ENCODE measurements around the gene MIAT. TPM values are rescaled to one million over a fixed set of nuclear protein-coding genes. Genes with fewer than 3 reads are reported as not detected.

The MIAT gene
- total and polyA plus RNA-seq, 2 donors (not counting 3 experiments of a cell fraction or from before 2014, with no cell fraction given), result 0.03 to 0.80 TPM

GRCh38 chr22:26700886-26701285 lies 43.5 kb downstream of the MIAT start:
- Histone ChIP-seq H3K9ac (replicated peaks; ENCODE audit: extremely low read depth, insufficient read depth, low read length) (no peak overlapping the region), H4K20me1 (replicated peaks; ENCODE audit: control insufficient read depth, extremely low read depth, insufficient read depth, low read length) (no peaks in the 10 kb centered on the region), H3K9me3 (replicated peaks; ENCODE audit: control insufficient read depth, insufficient read depth, low read length) (no peaks in the 10 kb centered on the region), H3K4me3 (replicated peaks in 1 of 3; ENCODE audit: insufficient read depth in 1 of 3, low read depth in 1 of 3, low read length in 3 of 3) (no peak overlapping the region), H3K36me3 (ENCODE audit: control insufficient read depth in 2 of 2, extremely low read depth in 1 of 2, insufficient read depth in 2 of 2, low read length in 2 of 2) (no peaks in the 10 kb centered on the region), H3K27me3 (ENCODE audit: control insufficient read depth in 2 of 2, insufficient read depth in 2 of 2, low read length in 2 of 2) (no peaks in the 10 kb centered on the region), H3K4me2 (ENCODE audit: insufficient read depth, low read length) (no peak overlapping the region), H3K9me1 (replicated peaks; ENCODE audit: control insufficient read depth, extremely low read depth, insufficient read depth, low read length) (no peaks in the 10 kb centered on the region), H3K27ac (ENCODE audit: insufficient read depth, low read depth, low read length) (no peak overlapping the region), H2AFZ (ENCODE audit: low read depth, low read length) (no peak overlapping the region), H3K4me1 (ENCODE audit: control insufficient read depth, extremely low read depth, insufficient read depth, low read length) (peaks cover 2% of the 10 kb centered on the region), H3K79me2 (ENCODE audit: control insufficient read depth, insufficient read depth, low read length) (no peaks in the 10 kb centered on the region)
- POLR2A ChIA-PET, result no interaction called here
- TF ChIP-seq EZH2 (IDR thresholded peaks at IDR 0.05; ENCODE audit: borderline replicate concordance, low read depth, low read length, severe bottlenecking) (no peak), FOS (IDR thresholded peaks at IDR 0.05; ENCODE audit: borderline replicate concordance, insufficient read depth, low read length) (no peak), MYC (IDR thresholded peaks at IDR 0.05; ENCODE audit: low read depth, low read length) (no peak), POLR2AphosphoS5 (IDR thresholded peaks at IDR 0.05; ENCODE audit: insufficient read depth, low read depth, low read length) (no peak), POLR2A (IDR thresholded peaks at IDR 0.05; ENCODE audit: low read depth, low read length) (no peak), JUN (IDR thresholded peaks at IDR 0.05; ENCODE audit: borderline replicate concordance, insufficient read depth, insufficient read length, low read depth) (no peak), CTCF (IDR thresholded peaks at IDR 0.05; ENCODE audit: extremely low read depth in 1 of 2, insufficient read depth in 1 of 2, low read depth in 1 of 2, low read length in 2 of 2) (no peak), MAX (IDR thresholded peaks at IDR 0.05; ENCODE audit: insufficient read depth, insufficient read length) (no peak), GATA2 (IDR thresholded peaks at IDR 0.05; ENCODE audit: insufficient read depth, insufficient read length, low read depth, low read length) (no peak)
- intact Hi-C loops (cut with micrococcal nuclease) (no loop called here), dilution Hi-C loops (cut with MboI; ENCODE audit: extremely low pct_ligation_motif_present, low sequenced_read_pairs) (no loop called here)
- no TSS peak for BruUV-seq (replicated peaks)
- CTCF ChIA-PET, result interaction anchor here (0.7 to 1.6 kb wide), 2 partner anchors 8 to 10 kb away, joined by 3 read pairs; no protein-coding TSS in a partner anchor
- no peak for DNase-seq (ENCODE audit: low read depth, low spot score)
- FAIRE-seq, result no peak
